AG09319 (cell line): ENCODE results near the gene FTSJ1.

Source experiments
- DNase-seq: peaks from one replicate; pipeline ENCODE4 v3.0.0-alpha.2; 2010; ENCODE audit warnings: low read depth; ENCODE audit errors: extremely low read depth
- CTCF ChIP-seq: IDR thresholded peaks from 2 replicates; pipeline ENCODE4 v1.5.1; 2011; ENCODE audit warnings: low read depth, mild to moderate bottlenecking, inconsistent platforms, low read length, moderate library complexity

FTSJ1 gene

GRCh38 chrX:48489296-48489695 is 13.3 kb downstream of the FTSJ1 start:
- no peak for TF ChIP-seq CTCF
- DNase-seq, result no peak

- DNase-seq, result no peak
- TF ChIP-seq CTCF, result no peak
Measured at GRCh38 chrX:48489892-48490291, 13.9 kb downstream of the FTSJ1 start.

- TF ChIP-seq CTCF, result no peak
- no peak for DNase-seq
Measured at GRCh38 chrX:48490661-48491060, 14.7 kb downstream of the FTSJ1 start.

- TF ChIP-seq CTCF, result no peak
- no peak for DNase-seq
Measured at GRCh38 chrX:48491809-48492208, 15.8 kb downstream of the FTSJ1 start.

GRCh38 chrX:48492293-48492910 is 16.4 kb downstream of the FTSJ1 start:
- TF ChIP-seq CTCF, result no peak
- DNase-seq, result no peak

- peak; percentile 32 for TF ChIP-seq CTCF
- DNase-seq, result no peak
Measured at GRCh38 chrX:48493890-48494364, 17.9 kb downstream of the FTSJ1 start.

DNA sequence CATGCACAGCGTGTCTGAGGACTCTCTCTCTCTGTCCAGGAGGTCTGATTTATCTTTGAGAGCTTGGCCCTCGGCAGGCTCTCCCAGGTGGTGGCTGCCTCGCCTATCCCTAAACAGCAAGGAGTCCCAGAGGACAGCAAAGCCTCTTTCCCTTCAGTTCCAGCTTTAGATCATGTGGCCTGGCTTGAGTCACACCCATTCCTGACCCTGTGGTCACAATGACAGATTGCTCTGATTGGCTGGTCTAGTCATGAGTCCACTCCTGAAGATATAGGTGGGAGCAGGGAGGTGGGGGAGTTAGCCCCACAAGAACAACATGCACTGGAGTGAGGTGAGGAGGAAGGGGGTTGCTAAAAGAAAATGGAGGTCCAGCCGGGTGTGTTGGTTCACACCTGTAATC is 20.7 kb downstream of the FTSJ1 start:
- TF ChIP-seq CTCF, result no peak
- no peak for DNase-seq
